Loucy (cell line): ENCODE data around the gene CYS1.

Experiments
- EZH2phosphoT487 ChIP-seq: fragments of 200-600 bp; IDR thresholded peaks from 2 replicates; pipeline ENCODE4 v1.6.1; 2018; ENCODE audit warnings: antibody characterized with exemption, mild to moderate bottlenecking, moderate library complexity, borderline replicate concordance
- TF ChIP-seq, protein P1 (sequence below): fragments of 200-600 bp; sonication (generic); conservative IDR thresholded peaks from 2 replicates; pipeline ENCODE4 v1.5.1; 2014; ENCODE audit warnings: mild to moderate bottlenecking, antibody characterized with exemption, low read length

DNA sequence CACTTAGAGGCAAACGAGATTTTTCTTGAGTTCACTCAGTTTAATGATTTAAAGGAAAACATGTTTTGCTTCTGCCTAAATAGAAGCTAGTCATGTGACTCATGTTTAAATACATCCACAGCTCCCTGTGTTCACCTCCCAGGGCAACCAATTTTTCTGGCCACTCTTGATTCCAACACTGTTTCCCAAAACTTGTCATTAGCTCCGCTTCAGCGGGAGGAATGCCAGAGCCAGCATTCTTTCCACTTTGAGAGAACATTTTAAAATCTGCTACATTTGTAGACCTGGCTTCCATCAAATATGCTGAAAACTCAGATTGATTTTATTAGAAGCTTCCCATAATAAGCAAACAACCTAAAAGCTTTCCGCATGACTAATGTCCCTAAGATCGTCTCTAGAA lies 2.8 kb upstream of the CYS1 start:
- TF ChIP-seq, protein P1, sequence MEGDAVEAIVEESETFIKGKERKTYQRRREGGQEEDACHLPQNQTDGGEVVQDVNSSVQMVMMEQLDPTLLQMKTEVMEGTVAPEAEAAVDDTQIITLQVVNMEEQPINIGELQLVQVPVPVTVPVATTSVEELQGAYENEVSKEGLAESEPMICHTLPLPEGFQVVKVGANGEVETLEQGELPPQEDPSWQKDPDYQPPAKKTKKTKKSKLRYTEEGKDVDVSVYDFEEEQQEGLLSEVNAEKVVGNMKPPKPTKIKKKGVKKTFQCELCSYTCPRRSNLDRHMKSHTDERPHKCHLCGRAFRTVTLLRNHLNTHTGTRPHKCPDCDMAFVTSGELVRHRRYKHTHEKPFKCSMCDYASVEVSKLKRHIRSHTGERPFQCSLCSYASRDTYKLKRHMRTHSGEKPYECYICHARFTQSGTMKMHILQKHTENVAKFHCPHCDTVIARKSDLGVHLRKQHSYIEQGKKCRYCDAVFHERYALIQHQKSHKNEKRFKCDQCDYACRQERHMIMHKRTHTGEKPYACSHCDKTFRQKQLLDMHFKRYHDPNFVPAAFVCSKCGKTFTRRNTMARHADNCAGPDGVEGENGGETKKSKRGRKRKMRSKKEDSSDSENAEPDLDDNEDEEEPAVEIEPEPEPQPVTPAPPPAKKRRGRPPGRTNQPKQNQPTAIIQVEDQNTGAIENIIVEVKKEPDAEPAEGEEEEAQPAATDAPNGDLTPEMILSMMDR: no peak
- no peak for TF ChIP-seq EZH2phosphoT487
